AG09309 (cell line): ENCODE data around the gene CYTIP.

ENCODE experiments used
- DNase-seq: peaks from one replicate; pipeline ENCODE4 v3.0.0-alpha.2; 2010; ENCODE audit warnings: low read depth
- H3K4me3 ChIP-seq: 2 replicates; pipeline ENCODE4 v1.5.1; 2011; ENCODE audit warnings: mild to moderate bottlenecking, low read depth, low read length, moderate library complexity; ENCODE audit not compliant: control insufficient read depth
- TF ChIP-seq, protein P1 (sequence below): IDR thresholded peaks from 2 replicates; pipeline ENCODE4 v1.5.1; 2011; ENCODE audit warnings: mild to moderate bottlenecking, low read depth, low read length, inconsistent platforms; ENCODE audit not compliant: insufficient read depth, control insufficient read depth; ENCODE audit errors: missing control alignments

The CYTIP gene

DNA sequence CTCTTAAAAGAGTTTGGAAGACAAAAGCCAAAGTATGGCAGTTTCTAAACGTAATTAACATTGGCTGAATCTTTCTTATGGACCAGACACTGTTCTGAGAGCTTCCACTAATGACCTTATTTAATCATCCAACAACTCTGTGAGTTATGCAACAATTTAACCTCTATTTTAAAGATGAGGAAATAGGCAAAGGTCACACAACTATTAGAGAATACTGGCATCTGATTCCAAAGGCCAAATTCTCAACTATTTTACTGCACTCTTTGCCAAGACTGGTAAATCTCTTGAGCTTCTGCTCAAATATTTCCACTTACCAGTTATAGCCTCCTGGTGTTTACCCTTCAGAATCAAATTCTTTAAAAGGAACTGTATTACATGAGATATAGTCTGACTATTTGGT lies 76.2 kb downstream of the CYTIP start:
- TF ChIP-seq, protein P1, sequence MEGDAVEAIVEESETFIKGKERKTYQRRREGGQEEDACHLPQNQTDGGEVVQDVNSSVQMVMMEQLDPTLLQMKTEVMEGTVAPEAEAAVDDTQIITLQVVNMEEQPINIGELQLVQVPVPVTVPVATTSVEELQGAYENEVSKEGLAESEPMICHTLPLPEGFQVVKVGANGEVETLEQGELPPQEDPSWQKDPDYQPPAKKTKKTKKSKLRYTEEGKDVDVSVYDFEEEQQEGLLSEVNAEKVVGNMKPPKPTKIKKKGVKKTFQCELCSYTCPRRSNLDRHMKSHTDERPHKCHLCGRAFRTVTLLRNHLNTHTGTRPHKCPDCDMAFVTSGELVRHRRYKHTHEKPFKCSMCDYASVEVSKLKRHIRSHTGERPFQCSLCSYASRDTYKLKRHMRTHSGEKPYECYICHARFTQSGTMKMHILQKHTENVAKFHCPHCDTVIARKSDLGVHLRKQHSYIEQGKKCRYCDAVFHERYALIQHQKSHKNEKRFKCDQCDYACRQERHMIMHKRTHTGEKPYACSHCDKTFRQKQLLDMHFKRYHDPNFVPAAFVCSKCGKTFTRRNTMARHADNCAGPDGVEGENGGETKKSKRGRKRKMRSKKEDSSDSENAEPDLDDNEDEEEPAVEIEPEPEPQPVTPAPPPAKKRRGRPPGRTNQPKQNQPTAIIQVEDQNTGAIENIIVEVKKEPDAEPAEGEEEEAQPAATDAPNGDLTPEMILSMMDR, result no peak
- DNase-seq, result no peak

More for the DNA sequence above, 76.2 kb downstream of the CYTIP start:
- H3K4me3 ChIP-seq, result no peak overlapping the region
